ENCODE data around the gene HOXD11. TPM values are rescaled to one million over a fixed set of nuclear protein-coding genes. Genes with fewer than 3 reads are reported as not detected.

The HOXD11 gene
- total and polyA plus RNA-seq, 9 of the 15 experiments (the other 6 are each of a cell fraction or from before 2014, with no cell fraction given), result not detected

- no peak for TF ChIP-seq REST (IDR thresholded peaks at IDR 0.05; ENCODE audit: borderline replicate concordance)
- no peak for TF ChIP-seq REST (CRISPR knock-in tag; IDR thresholded peaks at IDR 0.05; ENCODE audit: low read depth)
- no peak for TF ChIP-seq CBFB (CRISPR knock-in tag; IDR thresholded peaks at IDR 0.05)
- TF ChIP-seq MNT (conservative IDR thresholded peaks at IDR 0.05), result no peak
- TF ChIP-seq JUND (IDR thresholded peaks at IDR 0.05; ENCODE audit: borderline replicate concordance, low read depth, low read length), result no peak
- no peak for TF ChIP-seq JUND (tag; IDR thresholded peaks at IDR 0.05; ENCODE audit: borderline replicate concordance, low read depth, low read length)
- TF ChIP-seq DIDO1 (tag; IDR thresholded peaks at IDR 0.05; ENCODE audit: low read depth), result no peak
- TF ChIP-seq ZC3H8 (IDR thresholded peaks at IDR 0.05), result no peak
- no peak for TF ChIP-seq CC2D1A (IDR thresholded peaks at IDR 0.05)
- no peak for TF ChIP-seq MYC (IDR thresholded peaks at IDR 0.05; ENCODE audit: low read depth, low read length)
- no peak for TF ChIP-seq MYC (CRISPR knock-in tag; IDR thresholded peaks at IDR 0.05; ENCODE audit: borderline replicate concordance, low read depth)
- TF ChIP-seq ZNF668 (CRISPR knock-in tag; IDR thresholded peaks at IDR 0.05), result no peak
Measured at GRCh38 chr2:176099159-176099727, 7.8 kb upstream of the HOXD11 start (continued).

All from K562 (cell line).